Stomach (tissue), 4 donors: Measurements from ENCODE around the gene HEATR5B.

Source experiments
- POLR2AphosphoS5 ChIP-seq, 3 donors: sonication (generic); formaldehyde crosslinking; IDR thresholded peaks; one replicate each; pipeline ENCODE4 v1.6.1; 2016; ENCODE audit warnings: antibody characterized with exemption in 3 of 3
- TF ChIP-seq, protein P1 (sequence below), 7 experiments: fragments of 450-650 bp in 4 of 7; fragments of 200-600 bp in 3 of 7; sonication (generic) in 3 of 7; IDR thresholded peaks; one replicate each; pipeline ENCODE4 v1.5.1; 2016 to 2019; ENCODE audit warnings: antibody characterized with exemption in 7 of 7, control low read depth in 2 of 7, mild to moderate bottlenecking in 1 of 7

DNA sequence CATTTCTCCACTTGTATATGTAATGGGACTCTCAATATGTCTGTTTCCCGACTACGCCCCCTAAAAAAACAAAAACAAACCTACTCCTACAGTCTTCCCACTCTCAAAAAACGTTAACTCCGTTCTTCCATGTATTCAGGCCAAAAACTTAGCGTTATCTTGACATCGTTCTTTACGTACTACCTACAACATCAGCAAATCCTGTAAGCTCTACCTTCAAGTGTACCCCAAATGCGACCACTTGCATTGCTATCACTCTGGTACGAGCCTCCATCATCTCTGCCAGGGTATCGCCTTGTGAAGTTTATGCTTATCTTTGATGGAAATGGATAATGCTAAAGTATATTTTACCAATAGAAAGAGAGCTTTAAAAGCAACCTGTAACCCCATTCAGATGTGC is 625 bp upstream of the HEATR5B start:
- TF ChIP-seq, protein P1, sequence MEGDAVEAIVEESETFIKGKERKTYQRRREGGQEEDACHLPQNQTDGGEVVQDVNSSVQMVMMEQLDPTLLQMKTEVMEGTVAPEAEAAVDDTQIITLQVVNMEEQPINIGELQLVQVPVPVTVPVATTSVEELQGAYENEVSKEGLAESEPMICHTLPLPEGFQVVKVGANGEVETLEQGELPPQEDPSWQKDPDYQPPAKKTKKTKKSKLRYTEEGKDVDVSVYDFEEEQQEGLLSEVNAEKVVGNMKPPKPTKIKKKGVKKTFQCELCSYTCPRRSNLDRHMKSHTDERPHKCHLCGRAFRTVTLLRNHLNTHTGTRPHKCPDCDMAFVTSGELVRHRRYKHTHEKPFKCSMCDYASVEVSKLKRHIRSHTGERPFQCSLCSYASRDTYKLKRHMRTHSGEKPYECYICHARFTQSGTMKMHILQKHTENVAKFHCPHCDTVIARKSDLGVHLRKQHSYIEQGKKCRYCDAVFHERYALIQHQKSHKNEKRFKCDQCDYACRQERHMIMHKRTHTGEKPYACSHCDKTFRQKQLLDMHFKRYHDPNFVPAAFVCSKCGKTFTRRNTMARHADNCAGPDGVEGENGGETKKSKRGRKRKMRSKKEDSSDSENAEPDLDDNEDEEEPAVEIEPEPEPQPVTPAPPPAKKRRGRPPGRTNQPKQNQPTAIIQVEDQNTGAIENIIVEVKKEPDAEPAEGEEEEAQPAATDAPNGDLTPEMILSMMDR (IDR thresholded peaks at IDR 0.05): no peak
- TF ChIP-seq POLR2AphosphoS5 (IDR thresholded peaks at IDR 0.05): no peak
